HCT116 (cell line): ENCODE results near the gene APBA2. TPM values are rescaled to one million over a fixed set of nuclear protein-coding genes. Genes with fewer than 3 reads are reported as not detected.

ENCODE experiments used
- ATAC-seq: fragments of 200-7000 bp; cut with Tn5 transposase; 2 replicates; pipeline ENCODE4 v1.9.1; 2020; ENCODE audit warnings: mild to moderate bottlenecking, moderate library complexity
- BruUV-seq: library from RNA; stranded (reverse); fragments of 400-500 nt; replicated peaks from 2 replicates; lab custom pipeline; 2021; lab: Mats Ljungman, UMichigan
- CTCF ChIA-PET: fragments of 300-600 bp; sonication (Branson Sonifier 250); formaldehyde crosslinking; loops from one replicate; lab custom pipeline; 2021; ENCODE audit warnings: antibody characterized with exemption; lab: Charles Lee
- POLR2A ChIA-PET: fragments of 300-600, 350-600 bp; sonication (Branson Sonifier 250); formaldehyde crosslinking; loops from one replicate; lab custom pipeline; 2021; ENCODE audit warnings: antibody characterized with exemption; lab: Charles Lee
- RAD21 ChIA-PET, 2 experiments: fragments of 300-600 bp; sonication (Branson Sonifier 250); formaldehyde crosslinking; loops; one replicate each; lab custom pipeline; 2023; ENCODE audit warnings: low total read pairs in 2 of 2; ENCODE audit not compliant: uncharacterized antibody in 2 of 2, unreplicated experiment in 2 of 2, low non-redundant PET in 1 of 2; lab: Charles Lee
- DNase-seq: peaks from one replicate; pipeline ENCODE4 v3.0.0-alpha.2; 2010; ENCODE audit warnings: low read depth, low spot score
- H2AFZ ChIP-seq: fragments of 200-600 bp; shearing (Covaris generic), sonication (generic); 2 replicates; pipeline ENCODE4 v1.6.1; 2017; ENCODE audit warnings: low read depth, mixed run types, mixed read lengths, antibody characterized with exemption, low read length; ENCODE audit not compliant: poor library complexity, severe bottlenecking
- H3K27ac ChIP-seq: 2 replicates; pipeline ENCODE4 v1.5.1; 2012; ENCODE audit warnings: low read depth, low read length
- H3K27me3 ChIP-seq: fragments of 200-600 bp; sonication (generic); 2 replicates; pipeline ENCODE4 v1.6.1; 2016; ENCODE audit warnings: mixed run types, low read length, mixed read lengths; ENCODE audit not compliant: insufficient read depth
- H3K36me3 ChIP-seq, 2 experiments: fragments of 200-500 bp in 1 of 2; fragments of 200-600 bp in 1 of 2; sonication (Bioruptor generic) in 1 of 2; sonication (generic) in 1 of 2; 2 replicates each; pipeline versions ENCODE4 v1.5.1 to v1.6.1; 2014 to 2016; ENCODE audit warnings: low read length in 2 of 2, inconsistent platforms in 1 of 2, mixed read lengths in 1 of 2, mixed run types in 1 of 2; ENCODE audit not compliant: insufficient read depth in 2 of 2, control insufficient read depth in 1 of 2
- H3K4me1 ChIP-seq, 2 experiments: fragments of 200-600 bp in 1 of 2; sonication (generic) in 1 of 2; 2 replicates each; pipeline versions ENCODE4 v1.5.1 to v1.6.1; 2012 to 2017; ENCODE audit warnings: low read length in 2 of 2, inconsistent platforms in 1 of 2, mild to moderate bottlenecking in 1 of 2, mixed read lengths in 1 of 2, mixed run types in 1 of 2, moderate library complexity in 1 of 2; ENCODE audit not compliant: insufficient read depth in 2 of 2, control insufficient read depth in 1 of 2
- H3K4me2 ChIP-seq: fragments of 200-600 bp; sonication (generic); 2 replicates; pipeline ENCODE4 v1.6.1; 2017; ENCODE audit warnings: mixed run types, low read length, mixed read lengths
- H3K4me3 ChIP-seq, 2 experiments: fragments of 200-600 bp in 1 of 2; sonication (generic) in 1 of 2; replicated peaks in 1 of 2; 2 replicates each; pipeline ENCODE4 v1.5.1; 2011 to 2016; ENCODE audit warnings: low read length in 2 of 2, control low read depth in 1 of 2, low read depth in 1 of 2, mild to moderate bottlenecking in 1 of 2, mixed read lengths in 1 of 2, mixed run types in 1 of 2
- H3K79me2 ChIP-seq: fragments of 200-600 bp; sonication (generic); 2 replicates; pipeline ENCODE4 v1.6.1; 2017; ENCODE audit warnings: mild to moderate bottlenecking, mixed run types, low read length, moderate library complexity, mixed read lengths; ENCODE audit not compliant: insufficient read depth
- H3K9ac ChIP-seq: fragments of 200-600 bp; sonication (generic); 2 replicates; pipeline ENCODE4 v1.6.1; 2016; ENCODE audit warnings: low read length, mixed read lengths
- H3K9me2 ChIP-seq: fragments of 200-600 bp; sonication (generic), shearing (Covaris generic); 2 replicates; pipeline ENCODE4 v1.6.1; 2017; ENCODE audit warnings: mixed run types, mild to moderate bottlenecking, moderate library complexity; ENCODE audit not compliant: insufficient read depth
- H3K9me3 ChIP-seq, 2 experiments: fragments of 200-500 bp in 1 of 2; fragments of 200-600 bp in 1 of 2; sonication (Bioruptor generic) in 1 of 2; sonication (generic) in 1 of 2; 2 replicates each; pipeline ENCODE4 v1.6.1; 2014 to 2017; ENCODE audit warnings: low read length in 2 of 2, mixed read lengths in 2 of 2, inconsistent platforms in 1 of 2, low read depth in 1 of 2, mild to moderate bottlenecking in 1 of 2, mixed run types in 1 of 2, moderate library complexity in 1 of 2; ENCODE audit not compliant: control insufficient read depth in 1 of 2, insufficient read depth in 1 of 2
- H4K20me1 ChIP-seq: fragments of 200-600 bp; sonication (generic), shearing (Covaris generic); 2 replicates; pipeline ENCODE4 v1.6.1; 2017; ENCODE audit warnings: mixed run types, mild to moderate bottlenecking, moderate library complexity; ENCODE audit not compliant: insufficient read depth
- EGR1 ChIP-seq: IDR thresholded peaks from 2 replicates; pipeline ENCODE4 v1.6.1; 2012; ENCODE audit warnings: low read depth
- ELF1 ChIP-seq: IDR thresholded peaks from 2 replicates; pipeline ENCODE4 v1.6.1; 2012; ENCODE audit warnings: low read depth, borderline replicate concordance
- EZH2 ChIP-seq: fragments of 200-600 bp; sonication (generic); IDR thresholded peaks from 2 replicates; pipeline ENCODE4 v1.6.1; 2017; ENCODE audit warnings: antibody characterized with exemption, mixed run types
- EZH2phosphoT487 ChIP-seq: fragments of 200-600 bp; IDR thresholded peaks from 2 replicates; pipeline ENCODE4 v1.6.1; 2018; ENCODE audit warnings: antibody characterized with exemption, borderline replicate concordance
- FOSL1 ChIP-seq: IDR thresholded peaks from 2 replicates; pipeline ENCODE4 v1.6.1; 2012; ENCODE audit warnings: low read depth
- POLR2AphosphoS5 ChIP-seq: IDR thresholded peaks from 2 replicates; pipeline ENCODE4 v1.6.1; 2011; ENCODE audit warnings: mild to moderate bottlenecking, low read depth, low read length, moderate library complexity
- RAD21 ChIP-seq: IDR thresholded peaks from 2 replicates; pipeline ENCODE4 v1.6.1; 2012; ENCODE audit warnings: low read depth, mild to moderate bottlenecking
- SIN3A ChIP-seq: IDR thresholded peaks from 2 replicates; pipeline ENCODE4 v1.6.1; 2012; ENCODE audit warnings: low read depth
- SP1 ChIP-seq: IDR thresholded peaks from 2 replicates; pipeline ENCODE4 v1.6.1; 2012; ENCODE audit warnings: low read depth
- SRF ChIP-seq: IDR thresholded peaks from 2 replicates; pipeline ENCODE4 v1.6.1; 2012; ENCODE audit warnings: low read depth
- TCF7L2 ChIP-seq: IDR thresholded peaks from 2 replicates; pipeline ENCODE4 v1.7.0; 2011; ENCODE audit warnings: borderline replicate concordance, inconsistent platforms; ENCODE audit not compliant: insufficient read depth, insufficient read length; ENCODE audit errors: extremely low read depth
- ZNF274 ChIP-seq: fragments of 200-500 bp; sonication (Bioruptor generic); IDR thresholded peaks from 2 replicates; pipeline ENCODE4 v1.6.1; 2014; ENCODE audit warnings: mild to moderate bottlenecking, low read depth, low read length, inconsistent platforms
- intact Hi-C: fragments of 100-400 bp; cut with micrococcal nuclease; formaldehyde crosslinking; loops from 2 replicates; pipeline ENCODE4 v1.10.0; 2022
- total RNA-seq: library from RNA; stranded (reverse); gene quantifications from one replicate; pipeline ENCODE4 v1.2.1, GENCODE V29; 2021; ENCODE audit not compliant: unreplicated experiment
- TF ChIP-seq, protein P1 (sequence below): IDR thresholded peaks from 2 replicates; pipeline ENCODE4 v1.6.1; 2012; ENCODE audit warnings: low read depth
- TF ChIP-seq, protein P2 (sequence below): IDR thresholded peaks from 2 replicates; pipeline ENCODE4 v1.6.1; 2011; ENCODE audit warnings: mild to moderate bottlenecking, low read length, moderate library complexity; ENCODE audit not compliant: insufficient replicate concordance; ENCODE audit errors: extremely low read depth
- TF ChIP-seq, protein P3 (sequence below), 3 experiments: fragments of 200-600 bp in 1 of 3; sonication (generic) in 1 of 3; IDR thresholded peaks in 2 of 3; conservative IDR thresholded peaks in 1 of 3; 2 replicates each; pipeline ENCODE4 v1.5.1; 2012 to 2017; ENCODE audit warnings: low read depth in 2 of 3, low read length in 2 of 3, antibody characterized with exemption in 1 of 3, borderline replicate concordance in 1 of 3, control low read depth in 1 of 3, mild to moderate bottlenecking in 1 of 3, mixed read lengths in 1 of 3, mixed run types in 1 of 3, moderate library complexity in 1 of 3; ENCODE audit not compliant: insufficient read depth in 1 of 3
- TF ChIP-seq, protein P4 (sequence below): IDR thresholded peaks from 2 replicates; pipeline ENCODE4 v1.6.1; 2012

The APBA2 gene
- total RNA-seq, 1 experiment from 2014 or later = 0.47 TPM

DNA sequence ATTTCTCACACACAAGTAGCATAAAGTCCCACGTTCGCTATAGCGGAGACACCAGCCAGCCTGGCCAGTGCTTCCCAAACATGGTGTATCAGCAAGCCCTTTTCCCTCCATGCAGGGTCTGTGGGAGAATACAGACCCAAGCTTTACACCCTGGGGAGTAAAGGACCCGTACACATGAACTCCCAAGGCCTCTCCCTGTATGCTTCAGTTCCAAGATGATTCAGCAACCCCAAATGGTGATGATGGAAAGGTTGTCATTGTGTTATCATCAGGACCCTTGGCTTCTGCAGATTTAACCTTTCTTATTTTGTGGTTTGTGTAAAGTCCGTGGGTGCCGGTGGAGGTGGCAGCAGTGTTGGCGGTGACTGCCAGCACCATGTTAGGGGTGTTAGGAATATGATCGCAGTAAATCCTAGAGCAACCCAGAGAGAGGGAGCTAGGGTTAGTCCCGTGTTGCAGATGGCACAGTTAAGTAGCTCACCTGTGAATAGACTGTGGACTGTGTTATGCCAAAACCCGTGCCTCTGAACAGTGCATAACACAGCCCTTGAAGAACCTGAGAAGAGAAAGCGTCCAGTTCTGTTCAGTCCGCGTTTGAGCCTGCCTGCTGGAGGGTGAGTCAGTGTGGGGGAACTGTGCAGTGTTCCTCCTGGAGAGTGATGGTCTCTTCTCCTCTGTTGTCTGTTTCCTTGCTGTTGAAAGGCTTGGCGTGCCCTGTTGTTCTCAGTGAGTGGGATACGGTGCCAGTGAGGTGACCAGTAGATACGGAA lies 174.3 kb downstream of the APBA2 start:
- ChIA-PET POLR2A (no interaction called here), RAD21 (no interaction called here), CTCF (no interaction called here)
- ATAC-seq (no peak), DNase-seq (no peak)
- no peak overlapping the region for H3K4me2 ChIP-seq
- intact Hi-C loops = no loop called here
- H3K36me3 ChIP-seq = no peaks in the 10 kb centered on the region
- H4K20me1 ChIP-seq = no peaks in the 10 kb centered on the region
- TF ChIP-seq EGR1 (no peak), POLR2AphosphoS5 (no peak), FOSL1 (no peak), ZNF274 (no peak), EZH2 (no peak), SRF (no peak), ELF1 (no peak), RAD21 (no peak), SP1 (no peak), EZH2phosphoT487 (no peak), TCF7L2 (no peak), SIN3A (no peak)
- TF ChIP-seq, protein P1, sequence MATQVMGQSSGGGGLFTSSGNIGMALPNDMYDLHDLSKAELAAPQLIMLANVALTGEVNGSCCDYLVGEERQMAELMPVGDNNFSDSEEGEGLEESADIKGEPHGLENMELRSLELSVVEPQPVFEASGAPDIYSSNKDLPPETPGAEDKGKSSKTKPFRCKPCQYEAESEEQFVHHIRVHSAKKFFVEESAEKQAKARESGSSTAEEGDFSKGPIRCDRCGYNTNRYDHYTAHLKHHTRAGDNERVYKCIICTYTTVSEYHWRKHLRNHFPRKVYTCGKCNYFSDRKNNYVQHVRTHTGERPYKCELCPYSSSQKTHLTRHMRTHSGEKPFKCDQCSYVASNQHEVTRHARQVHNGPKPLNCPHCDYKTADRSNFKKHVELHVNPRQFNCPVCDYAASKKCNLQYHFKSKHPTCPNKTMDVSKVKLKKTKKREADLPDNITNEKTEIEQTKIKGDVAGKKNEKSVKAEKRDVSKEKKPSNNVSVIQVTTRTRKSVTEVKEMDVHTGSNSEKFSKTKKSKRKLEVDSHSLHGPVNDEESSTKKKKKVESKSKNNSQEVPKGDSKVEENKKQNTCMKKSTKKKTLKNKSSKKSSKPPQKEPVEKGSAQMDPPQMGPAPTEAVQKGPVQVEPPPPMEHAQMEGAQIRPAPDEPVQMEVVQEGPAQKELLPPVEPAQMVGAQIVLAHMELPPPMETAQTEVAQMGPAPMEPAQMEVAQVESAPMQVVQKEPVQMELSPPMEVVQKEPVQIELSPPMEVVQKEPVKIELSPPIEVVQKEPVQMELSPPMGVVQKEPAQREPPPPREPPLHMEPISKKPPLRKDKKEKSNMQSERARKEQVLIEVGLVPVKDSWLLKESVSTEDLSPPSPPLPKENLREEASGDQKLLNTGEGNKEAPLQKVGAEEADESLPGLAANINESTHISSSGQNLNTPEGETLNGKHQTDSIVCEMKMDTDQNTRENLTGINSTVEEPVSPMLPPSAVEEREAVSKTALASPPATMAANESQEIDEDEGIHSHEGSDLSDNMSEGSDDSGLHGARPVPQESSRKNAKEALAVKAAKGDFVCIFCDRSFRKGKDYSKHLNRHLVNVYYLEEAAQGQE = no peak
- TF ChIP-seq, protein P2, sequence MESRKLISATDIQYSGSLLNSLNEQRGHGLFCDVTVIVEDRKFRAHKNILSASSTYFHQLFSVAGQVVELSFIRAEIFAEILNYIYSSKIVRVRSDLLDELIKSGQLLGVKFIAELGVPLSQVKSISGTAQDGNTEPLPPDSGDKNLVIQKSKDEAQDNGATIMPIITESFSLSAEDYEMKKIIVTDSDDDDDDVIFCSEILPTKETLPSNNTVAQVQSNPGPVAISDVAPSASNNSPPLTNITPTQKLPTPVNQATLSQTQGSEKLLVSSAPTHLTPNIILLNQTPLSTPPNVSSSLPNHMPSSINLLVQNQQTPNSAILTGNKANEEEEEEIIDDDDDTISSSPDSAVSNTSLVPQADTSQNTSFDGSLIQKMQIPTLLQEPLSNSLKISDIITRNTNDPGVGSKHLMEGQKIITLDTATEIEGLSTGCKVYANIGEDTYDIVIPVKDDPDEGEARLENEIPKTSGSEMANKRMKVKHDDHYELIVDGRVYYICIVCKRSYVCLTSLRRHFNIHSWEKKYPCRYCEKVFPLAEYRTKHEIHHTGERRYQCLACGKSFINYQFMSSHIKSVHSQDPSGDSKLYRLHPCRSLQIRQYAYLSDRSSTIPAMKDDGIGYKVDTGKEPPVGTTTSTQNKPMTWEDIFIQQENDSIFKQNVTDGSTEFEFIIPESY = no peak
- TF ChIP-seq, protein P3, sequence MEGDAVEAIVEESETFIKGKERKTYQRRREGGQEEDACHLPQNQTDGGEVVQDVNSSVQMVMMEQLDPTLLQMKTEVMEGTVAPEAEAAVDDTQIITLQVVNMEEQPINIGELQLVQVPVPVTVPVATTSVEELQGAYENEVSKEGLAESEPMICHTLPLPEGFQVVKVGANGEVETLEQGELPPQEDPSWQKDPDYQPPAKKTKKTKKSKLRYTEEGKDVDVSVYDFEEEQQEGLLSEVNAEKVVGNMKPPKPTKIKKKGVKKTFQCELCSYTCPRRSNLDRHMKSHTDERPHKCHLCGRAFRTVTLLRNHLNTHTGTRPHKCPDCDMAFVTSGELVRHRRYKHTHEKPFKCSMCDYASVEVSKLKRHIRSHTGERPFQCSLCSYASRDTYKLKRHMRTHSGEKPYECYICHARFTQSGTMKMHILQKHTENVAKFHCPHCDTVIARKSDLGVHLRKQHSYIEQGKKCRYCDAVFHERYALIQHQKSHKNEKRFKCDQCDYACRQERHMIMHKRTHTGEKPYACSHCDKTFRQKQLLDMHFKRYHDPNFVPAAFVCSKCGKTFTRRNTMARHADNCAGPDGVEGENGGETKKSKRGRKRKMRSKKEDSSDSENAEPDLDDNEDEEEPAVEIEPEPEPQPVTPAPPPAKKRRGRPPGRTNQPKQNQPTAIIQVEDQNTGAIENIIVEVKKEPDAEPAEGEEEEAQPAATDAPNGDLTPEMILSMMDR (IDR thresholded peaks at IDR 0.05 in 2 of 3, conservative IDR thresholded peaks at IDR 0.05 in 1 of 3; ENCODE audit: borderline replicate concordance in 1 of 3, insufficient read depth in 1 of 3, low read depth in 2 of 3, low read length in 2 of 3) = no peak
- TF ChIP-seq, protein P4, sequence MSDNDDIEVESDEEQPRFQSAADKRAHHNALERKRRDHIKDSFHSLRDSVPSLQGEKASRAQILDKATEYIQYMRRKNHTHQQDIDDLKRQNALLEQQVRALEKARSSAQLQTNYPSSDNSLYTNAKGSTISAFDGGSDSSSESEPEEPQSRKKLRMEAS = no peak
- H3K27me3 ChIP-seq = no peaks in the 10 kb centered on the region; the same call in 1 of the 2 replicates
- no peaks in the 10 kb centered on the region for H3K79me2 ChIP-seq
- H3K4me3 ChIP-seq = no peak overlapping the region
- no peaks in the 10 kb centered on the region for H3K4me1 ChIP-seq
- H2AFZ ChIP-seq = no peak overlapping the region
- H3K9me2 ChIP-seq = no peaks in the 10 kb centered on the region
- no peaks in the 10 kb centered on the region for H3K9me3 ChIP-seq
- BruUV-seq = no TSS peak
- H3K27ac ChIP-seq = no peak overlapping the region
- H3K9ac ChIP-seq = no peak overlapping the region
